HG03064 (cell line): ENCODE results near the gene TANK.
A peak's percentile ranks its signal among the peaks of the same experiment; 100 is the strongest.
"Not testable (repeated sequence)": the region's sequence is repeated elsewhere in the genome, so short reads cannot be mapped to it uniquely, and the experiment has no call there.

Experiments used
- ATAC-seq: cut with Tn5 transposase; IDR thresholded peaks from one replicate; pipeline ENCODE4 v1.9.1; 2021; ENCODE audit warnings: low read depth; ENCODE audit not compliant: unreplicated experiment

The TANK gene

DNA sequence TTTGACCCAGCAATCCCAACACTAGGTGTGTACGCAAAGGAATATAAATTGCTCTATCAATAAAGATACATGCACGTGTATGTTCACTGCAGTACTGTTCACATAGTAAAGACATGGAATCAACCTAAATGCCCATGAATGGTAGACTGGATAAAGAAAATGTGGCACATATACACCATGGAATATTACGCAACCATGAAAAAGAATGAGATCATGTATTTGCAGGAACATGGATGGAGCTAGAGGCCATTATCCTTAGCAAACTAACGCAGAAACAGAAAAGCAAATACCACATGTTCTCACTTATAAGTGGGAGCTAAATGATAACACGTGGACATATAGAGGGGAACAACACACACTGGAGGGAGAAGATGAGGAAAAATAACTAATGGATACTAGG is 27.8 kb upstream of the TANK start:
- ATAC-seq: not testable (repeated sequence)

DNA sequence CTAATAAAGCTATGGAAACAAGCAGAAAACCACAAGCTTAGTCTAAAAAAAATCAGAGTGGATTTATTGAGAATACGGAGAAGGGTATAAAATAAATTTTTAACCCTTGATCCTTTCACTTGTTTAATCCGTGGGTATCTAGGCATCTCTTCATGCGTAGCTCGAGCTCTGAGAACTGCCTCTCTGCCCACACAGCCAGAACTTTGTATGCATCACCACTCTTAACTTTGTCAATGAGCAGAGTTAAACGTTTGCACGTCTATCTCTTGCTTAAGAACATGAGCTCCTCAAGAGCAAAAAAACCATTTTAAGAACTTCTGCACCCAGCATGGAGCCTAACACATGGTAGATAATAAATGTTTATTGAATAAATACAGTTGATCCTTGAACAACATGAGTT is 26.9 kb upstream of the TANK start:
- ATAC-seq: no peak

DNA sequence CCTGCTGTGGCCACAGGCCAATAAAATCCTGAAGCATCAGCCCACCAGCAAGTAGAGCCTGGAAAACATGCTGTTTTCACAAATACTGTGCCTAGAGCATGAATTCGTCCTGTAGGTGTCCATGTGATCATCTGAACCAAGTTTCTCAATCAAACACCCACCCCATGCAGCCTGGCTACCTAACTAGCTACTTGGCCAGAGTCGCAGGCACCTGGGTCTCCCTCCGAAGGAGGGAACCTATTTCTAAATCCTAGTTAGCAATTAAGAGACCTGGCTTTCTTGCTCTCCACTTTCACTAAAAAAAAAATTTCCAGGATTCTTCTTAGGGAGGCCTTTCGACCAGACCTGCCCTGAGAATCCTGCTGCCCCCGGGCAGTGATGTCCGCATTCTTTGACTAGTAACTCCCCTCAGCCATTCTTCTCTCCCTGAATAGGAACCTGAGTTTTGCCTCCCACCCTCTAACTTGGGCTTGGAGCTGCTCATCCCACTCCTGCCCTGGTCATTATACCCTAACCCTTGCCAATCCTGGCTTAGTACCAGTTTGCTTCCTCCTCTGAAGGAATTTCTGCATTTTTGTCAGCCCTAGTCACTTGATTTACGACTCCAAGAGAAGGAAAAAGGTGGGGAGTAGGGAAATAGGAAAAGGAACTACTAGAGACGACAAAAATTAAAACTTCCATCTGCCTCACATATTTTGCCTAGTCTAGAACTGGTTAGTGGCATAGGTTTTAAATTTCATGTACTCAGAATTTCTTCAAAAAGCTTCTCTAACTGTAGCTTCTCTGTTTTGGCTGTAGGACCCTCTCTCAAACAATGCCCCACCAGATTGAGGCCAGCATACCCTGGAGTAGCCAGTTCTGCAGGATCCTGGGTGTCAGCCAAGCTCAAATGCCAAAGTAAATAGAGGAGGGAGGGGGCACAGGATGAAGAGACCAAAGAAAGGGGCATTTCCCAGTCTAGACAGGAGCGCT is 25.4 kb upstream of the TANK start:
- ATAC-seq: no peak

DNA sequence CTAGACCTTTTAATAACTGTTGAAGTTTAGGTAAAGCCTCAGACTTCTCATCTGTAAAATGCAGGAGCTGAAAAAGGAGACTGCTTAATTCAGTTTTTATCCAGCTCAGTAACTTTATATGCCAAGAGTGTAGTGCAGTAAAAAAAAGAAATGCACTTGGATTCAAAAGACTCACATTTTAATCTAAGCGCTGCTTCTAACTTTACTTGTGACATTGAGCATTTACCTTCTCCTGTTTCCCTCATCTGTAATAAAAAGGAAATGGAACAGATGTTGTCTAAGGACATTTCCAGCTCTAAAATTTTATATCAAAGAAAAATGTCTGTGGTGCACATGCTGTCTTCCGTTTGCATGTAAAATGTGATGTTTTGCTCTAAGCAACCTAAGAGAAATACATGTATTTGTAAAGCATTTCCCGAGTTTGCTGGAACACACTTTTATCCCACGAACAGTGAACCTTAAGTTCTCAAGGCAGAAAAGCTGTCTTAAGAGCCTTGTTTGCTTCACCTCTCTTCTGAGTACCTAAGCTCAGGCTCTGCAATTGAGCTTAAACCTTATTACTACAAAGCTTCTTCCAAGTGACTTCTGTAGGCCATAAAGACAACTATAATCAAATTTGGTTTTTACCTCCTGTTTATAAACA is 24.2 kb upstream of the TANK start:
- ATAC-seq: no peak

DNA sequence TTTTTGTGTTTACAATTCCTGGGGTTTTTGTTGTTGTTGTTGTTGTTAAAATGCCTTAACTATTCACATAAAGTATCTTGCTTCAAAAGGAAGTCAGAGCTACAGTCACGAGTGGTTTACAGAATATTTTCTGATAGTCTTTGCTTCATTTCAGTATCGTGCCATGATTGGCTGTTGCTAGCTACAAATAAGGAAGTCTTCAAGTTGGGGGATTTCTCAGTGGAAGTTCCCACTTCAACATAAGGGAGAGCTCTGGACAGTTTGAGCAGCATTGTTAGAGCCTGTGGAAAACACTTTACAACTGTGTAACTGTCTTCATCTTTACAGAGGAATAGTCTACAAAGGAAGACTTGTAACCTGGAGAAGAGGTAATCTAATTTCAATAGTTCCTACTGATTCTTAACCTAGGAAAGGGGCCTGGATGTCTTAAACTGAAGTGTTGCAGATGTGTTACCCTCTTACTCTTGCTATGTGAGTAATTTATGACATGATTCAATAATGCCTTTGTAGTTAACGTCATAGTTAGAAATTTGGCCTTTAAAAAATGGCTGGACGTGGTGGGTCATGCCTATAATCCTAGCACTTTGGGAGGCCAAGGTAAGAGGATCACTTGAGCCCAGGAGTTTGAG is 23.4 kb upstream of the TANK start:
- peak; percentile 70 for ATAC-seq

DNA sequence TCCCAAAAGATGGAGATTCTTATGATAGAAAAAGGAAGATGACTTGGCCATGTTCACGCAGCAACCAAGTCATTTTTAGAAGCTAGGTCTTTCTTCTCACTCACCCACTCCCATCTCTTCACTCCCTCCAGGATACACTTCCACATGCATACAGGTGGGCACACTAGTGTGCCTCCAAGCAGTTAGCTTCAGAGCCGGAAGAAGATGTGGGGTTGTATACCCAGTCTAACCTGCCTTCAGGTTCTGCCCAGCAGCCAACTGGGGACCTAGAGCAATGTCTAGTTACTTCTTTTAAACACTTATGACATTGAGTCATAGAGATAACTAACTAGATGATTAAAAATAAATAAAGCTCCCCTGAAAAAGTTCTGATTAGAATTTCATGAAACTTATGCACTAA is 21.8 kb upstream of the TANK start:
- no peak for ATAC-seq

DNA sequence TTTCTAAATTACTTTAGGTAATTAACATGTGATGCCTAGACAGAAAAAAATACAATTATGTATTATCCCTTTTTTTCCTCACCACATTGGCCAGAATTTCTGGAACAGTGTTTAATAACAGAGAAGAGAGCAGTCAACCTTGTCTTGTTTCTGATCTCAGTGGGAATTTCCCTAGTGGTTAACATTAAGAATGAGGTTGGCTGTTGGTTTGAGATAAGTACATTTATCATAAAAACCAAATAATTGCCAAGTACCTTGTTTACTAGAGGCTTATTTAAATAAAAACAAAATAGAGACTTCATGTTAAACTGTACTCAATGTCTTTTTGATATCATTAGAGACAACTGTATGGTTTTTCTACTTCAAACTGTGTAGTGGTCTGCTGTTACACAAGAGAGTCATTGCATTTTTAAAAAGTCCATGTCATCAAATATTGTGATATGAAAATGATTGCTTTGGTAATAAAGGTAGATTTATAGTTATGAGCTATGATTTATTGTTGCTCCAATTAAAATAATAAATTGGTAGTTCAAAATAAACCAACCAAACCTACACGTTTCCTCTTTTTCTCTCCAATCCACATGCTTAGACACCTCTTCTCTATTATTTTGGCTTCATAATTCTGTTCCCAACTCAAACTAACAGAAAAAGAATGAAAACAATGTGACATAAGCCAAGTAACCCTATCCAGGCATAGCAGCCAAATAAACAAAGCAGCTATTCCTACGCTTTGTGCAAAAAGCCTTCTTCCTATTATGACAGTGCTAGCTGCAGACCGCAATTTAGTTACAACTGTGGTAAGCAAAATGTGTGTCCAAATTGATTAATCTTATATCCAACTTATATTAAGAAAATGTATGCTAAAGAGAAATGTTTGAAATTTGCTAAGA is 20.9 kb upstream of the TANK start:
- ATAC-seq: peak; percentile 31

DNA sequence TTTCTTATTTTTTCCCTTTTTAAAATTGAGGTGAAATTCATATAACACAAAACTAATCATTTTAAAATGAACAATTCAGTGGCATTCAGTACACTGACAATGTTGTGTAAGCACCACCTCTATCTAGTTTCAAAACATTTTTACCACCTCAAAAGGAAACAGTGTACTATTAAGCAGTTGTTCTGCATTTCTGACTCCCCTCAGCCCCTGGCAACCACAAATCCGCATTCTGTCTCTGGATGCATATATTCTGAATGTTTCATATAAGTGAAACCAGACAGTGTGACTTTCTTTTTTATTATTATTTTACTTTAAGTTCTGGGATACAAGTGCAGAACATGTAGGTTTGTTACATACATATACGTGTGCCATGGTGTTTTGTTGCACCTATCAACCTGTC is 19.2 kb upstream of the TANK start:
- no peak for ATAC-seq

DNA sequence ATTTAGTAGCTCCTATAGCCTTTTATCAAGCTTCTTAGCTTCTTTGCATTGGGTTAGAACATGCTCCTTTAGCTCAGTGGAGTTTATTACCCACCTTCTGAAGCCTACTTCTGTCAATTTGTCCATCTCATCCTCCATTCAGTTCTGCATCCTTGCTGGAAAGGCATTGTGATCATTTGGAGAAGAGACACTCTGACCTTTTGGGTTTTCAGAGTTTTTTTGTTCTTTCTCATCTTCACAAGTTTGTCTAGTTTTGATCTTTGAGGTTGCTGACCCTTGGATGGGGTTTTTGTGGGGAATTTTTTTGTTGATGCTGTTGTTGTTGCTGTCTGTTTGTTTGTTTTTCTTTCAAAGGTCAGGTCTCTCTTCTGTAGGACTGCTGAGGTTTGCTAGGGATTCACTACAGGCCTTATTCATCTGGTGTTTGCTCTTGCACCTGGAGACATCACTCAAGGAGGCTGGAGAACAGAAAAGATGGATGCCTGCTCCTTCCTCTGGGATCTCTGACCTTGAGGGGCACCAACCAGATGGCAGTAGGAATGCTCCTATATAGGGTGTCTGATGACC is 13.9 kb upstream of the TANK start:
- ATAC-seq: no peak

DNA sequence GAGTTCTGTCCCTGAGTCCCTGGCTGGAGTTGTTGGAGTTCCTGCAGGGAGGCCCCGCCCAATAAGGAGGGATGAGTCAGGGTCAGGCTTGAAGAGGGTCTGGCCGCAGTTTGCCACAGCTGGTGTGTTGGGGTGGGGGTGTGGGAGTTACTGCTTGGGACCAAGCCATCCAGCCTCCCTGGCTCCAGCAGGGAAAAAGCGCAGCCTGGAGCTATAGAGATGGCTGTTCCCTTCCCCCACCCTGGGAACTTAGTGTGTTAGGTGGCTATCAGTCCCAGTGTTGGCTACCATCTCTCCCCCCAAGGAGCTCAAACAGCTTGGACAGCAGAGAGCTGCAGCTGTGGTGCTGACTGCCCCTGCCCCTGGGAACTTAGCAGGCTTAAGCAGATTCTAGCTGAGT is 13.2 kb upstream of the TANK start:
- no peak for ATAC-seq

DNA sequence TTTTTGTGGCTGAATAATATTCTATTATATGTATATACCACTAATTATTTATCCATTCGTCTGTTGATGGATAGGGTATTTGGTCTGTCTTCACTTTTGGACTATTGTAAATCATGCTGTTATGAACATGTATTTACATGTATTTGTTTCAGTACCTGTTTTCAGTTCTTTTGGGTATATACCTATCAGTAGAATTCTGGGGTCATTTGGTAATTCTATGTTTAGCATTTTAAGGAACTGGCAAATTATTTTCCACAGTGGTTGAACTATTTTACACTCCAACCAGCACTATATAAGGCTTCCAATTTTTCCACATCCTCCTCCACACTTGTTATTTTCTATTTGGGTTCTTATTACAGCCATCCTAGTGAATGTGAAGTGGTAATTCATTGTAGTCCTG is 12.4 kb upstream of the TANK start:
- no peak for ATAC-seq

DNA sequence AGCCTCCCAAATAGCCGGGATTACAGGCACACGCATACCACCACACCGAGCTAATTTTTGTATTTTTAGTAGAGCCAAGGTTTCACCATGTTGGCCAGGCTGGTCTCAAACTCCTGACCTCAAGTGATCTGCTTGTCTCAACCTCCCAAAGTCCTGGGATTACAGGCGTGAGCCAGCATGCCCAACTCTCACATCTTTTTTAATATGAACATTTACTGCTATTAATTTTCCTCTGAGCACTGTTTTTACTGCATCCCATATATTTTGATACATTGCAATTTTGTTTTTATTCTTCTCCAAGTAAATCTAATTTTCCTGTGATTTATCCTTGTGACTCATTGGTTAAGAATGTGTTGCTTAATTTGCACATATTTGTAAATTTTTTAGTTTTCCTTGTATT is 9.5 kb upstream of the TANK start:
- ATAC-seq: no peak

DNA sequence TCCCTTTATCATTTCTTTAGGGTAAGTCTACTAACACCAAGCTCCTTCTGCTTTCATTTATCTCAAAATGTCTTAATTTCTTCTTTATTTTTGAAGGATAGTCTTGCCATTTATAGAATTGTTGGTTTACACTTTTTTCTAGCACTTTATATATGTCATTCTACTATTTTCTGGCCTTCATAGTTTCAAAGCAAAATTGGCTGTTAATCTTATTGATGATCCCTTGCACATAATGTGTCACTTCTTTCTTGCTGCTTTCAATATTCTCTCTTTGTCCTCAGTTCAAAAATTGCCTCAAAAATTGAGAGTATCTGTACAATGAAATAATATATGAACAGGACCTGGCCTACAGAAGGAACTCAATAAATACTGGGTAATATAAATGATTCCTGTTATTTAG is 7.9 kb upstream of the TANK start:
- ATAC-seq: no peak

DNA sequence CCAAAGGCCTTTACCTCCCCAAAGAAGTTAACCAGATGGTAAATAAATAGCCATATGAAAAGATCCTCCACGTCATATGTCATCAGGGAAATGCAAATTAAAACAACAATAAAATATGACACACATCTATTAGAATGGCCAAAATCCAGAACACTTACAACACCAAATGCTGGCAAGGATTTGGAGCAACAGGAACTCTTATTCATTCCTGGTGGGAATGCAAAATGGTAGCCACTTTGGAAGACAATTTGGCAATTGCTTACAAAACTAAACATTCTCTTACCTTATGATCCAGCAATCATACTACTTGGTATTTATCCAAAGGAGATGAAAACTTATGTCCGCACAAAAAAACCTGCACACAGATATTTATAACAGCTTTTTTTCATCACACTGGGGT is 1.3 kb upstream of the TANK start:
- no peak for ATAC-seq

DNA sequence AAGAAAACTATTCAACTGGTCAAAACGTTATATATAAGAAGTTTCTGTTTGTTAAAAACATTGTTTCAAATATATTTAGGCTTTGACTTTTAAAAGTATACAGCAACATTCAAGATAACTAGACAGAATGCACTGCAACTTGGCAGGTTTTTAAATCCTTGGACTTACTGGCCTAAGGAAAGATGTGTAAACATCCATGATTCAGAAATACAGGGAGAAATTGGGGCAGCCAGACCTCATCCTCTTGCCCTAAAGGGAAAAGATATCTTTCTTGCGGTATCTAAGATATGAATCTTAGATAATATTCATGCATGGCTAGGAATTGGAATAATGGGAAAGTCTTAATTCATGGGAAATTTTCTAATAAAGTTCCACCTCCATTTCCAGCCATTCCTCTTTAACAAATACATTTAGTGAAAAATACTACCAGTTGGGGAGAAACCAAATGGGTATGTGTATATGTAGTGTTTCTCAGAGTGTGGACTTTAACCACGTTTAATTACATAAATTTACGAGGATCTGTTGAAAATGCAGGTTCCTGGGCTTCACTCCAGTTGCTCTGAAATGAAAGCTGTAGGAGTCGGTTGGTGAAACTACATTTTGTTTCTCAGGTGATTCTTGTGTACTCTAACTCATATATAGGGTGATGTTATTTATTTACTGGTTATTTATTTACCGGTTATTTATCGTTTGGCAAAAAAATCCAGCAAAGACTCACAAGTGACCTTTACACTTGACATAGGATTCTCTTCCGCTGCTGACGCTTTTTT is 587 bp upstream of the TANK start:
- ATAC-seq: peak; percentile 6

DNA sequence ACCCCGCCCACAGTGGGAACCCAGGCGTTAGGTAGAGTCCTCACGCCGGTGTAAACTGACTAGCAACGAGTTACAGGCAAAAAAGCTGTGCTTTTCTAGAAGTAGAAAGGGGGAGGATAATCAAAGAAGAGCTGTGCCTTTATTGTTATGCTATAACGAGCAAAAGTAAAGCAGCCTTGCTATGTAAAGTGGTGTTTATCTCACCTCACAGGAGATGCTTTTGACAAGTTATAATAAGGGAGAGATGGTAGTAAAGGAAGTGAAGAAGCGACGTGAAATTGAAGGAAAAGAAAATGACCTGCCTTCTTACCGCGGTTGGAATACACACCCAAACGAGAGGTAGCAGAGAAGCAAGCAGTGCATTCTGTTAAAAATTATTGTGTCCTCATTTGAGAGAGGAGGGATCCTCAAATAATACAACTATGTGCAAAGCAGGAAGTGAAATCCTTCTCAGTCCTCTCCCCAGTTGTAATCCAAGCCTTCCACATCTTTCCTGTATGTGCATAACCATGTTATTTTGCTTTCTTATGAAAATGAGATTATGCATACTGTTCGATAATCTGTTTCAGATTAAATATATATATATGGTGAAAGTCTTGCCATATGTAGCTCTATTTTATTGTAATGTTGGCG is 962 bp downstream of the TANK start:
- ATAC-seq: peak; percentile 8

DNA sequence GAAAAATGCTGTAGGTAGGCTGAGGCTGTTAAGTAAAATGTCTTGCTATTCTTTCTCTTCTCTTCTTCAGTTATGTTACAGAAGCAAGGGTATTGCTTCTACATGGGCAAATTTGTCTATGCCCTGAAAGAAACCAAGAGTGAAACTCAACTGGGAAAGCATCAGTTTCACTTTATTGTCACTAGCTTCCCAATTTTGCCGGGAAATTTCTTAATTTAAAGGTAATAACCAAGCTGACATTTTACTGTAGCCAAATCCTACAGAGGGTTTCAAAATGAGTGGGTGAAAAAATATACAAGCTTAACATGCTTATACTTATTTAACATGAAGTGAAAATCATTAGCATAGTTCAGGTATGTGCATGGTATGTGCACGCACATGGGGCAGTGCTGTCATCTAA is 3.2 kb downstream of the TANK start:
- ATAC-seq: no peak

DNA sequence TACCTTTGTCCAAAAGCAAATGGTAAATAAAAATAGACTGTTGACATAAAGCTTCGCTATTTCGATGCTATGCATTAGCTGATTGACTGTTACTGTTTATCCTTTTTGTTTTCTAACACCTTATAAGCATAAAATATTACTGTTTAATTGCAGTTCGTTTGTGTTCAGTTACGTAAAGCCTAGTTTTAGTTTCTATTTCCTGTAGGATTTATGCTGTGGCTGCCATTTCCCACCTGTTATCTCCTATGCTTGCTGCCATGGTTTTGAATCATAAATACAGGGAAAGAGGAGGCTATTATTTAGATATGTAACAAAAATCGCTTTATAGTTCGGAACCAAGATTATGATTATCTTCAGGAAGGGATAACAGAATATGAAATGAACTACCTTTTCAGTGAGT is 3.9 kb downstream of the TANK start:
- no peak for ATAC-seq

DNA sequence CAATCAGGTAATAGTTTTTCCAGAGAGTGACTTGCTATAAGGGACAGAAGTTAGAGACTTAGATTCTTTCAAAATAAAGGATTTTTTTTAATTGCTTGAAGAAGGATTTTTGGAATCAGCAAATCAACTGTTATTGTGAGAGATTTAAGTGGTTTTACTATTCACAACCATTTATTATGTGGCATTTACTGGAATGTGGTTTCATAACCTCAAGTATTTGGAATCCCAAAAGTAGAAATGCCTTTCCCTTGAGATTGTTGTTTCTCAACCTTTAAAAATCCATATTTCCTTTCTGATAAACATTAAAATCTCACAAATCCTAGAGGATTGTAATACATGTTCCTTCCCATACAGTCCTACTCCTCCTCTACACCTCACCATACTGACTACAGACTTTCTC is 5.0 kb downstream of the TANK start:
- no peak for ATAC-seq
